Testis (tissue), 3 donors: ENCODE results near the gene EXOC7. TPM values are rescaled to one million over a fixed set of nuclear protein-coding genes. Genes with fewer than 3 reads are reported as not detected.
A peak's percentile ranks its signal among the peaks of the same experiment; 100 is the strongest.

ENCODE experiments used
- DNase-seq: peaks from one replicate; pipeline ENCODE4 v3.0.0-alpha.2; 2019
- H3K27ac ChIP-seq, 2 donors: fragments of 200-600 bp; sonication (generic); one replicate each; pipeline ENCODE4 v1.5.1; 2019
- H3K27me3 ChIP-seq: fragments of 200-600 bp; sonication (generic); one replicate; pipeline ENCODE4 v1.5.1; 2019
- H3K36me3 ChIP-seq: fragments of 200-600 bp; sonication (generic); one replicate; pipeline ENCODE4 v1.5.1; 2017; ENCODE audit warnings: low read depth; ENCODE audit errors: missing control alignments
- H3K4me1 ChIP-seq: fragments of 200-600 bp; sonication (generic); one replicate; pipeline ENCODE4 v1.5.1; 2019
- H3K4me3 ChIP-seq, 2 donors: fragments of 200-600 bp; sonication (generic); one replicate each; pipeline ENCODE4 v1.5.1; 2017 to 2019
- H3K9me3 ChIP-seq: fragments of 200-600 bp; sonication (generic); one replicate; pipeline ENCODE4 v1.5.1; 2017
- POLR2A ChIP-seq: fragments of 450-650 bp; IDR thresholded peaks from one replicate; pipeline ENCODE4 v1.6.1; 2017; ENCODE audit warnings: antibody characterized with exemption, mild to moderate bottlenecking, moderate library complexity
- WGBS, 2 donors: methylation state at CpG; one replicate each; pipeline ENCODE4 v1.1.5; 2018; 5-methylcytosine and 5-hydroxymethylcytosine counted together
- intact Hi-C: fragments of 100-400 bp; cut with DNase I; formaldehyde crosslinking; loops from one replicate; pipeline ENCODE4 v1.15.1; 2023; ENCODE audit warnings: low total_unique reads
- polyA plus RNA-seq: library from polyadenylated mRNA; stranded (reverse); fragments of 350-450 nt; fragmentation: Illumina TruSeq; extraction: RNeasy Lipid Tissue Mini Kit (QIAGEN cat#74804); gene quantifications from one replicate; pipeline ENCODE4 v1.2.3, GENCODE V29; 2014; ENCODE audit warnings: low read depth, low replicate concordance; ENCODE audit not compliant: insufficient read depth
- total RNA-seq, 2 donors: library from RNA; depleted of rRNA; stranded (reverse); fragments of >200 nt; gene quantifications; one replicate each; pipeline ENCODE4 v1.2.3, GENCODE V29; 2016
- TF ChIP-seq, protein P1 (sequence below), 3 experiments: fragments of 450-650 bp in 2 of 3; fragments of 200-600 bp in 1 of 3; sonication (generic) in 1 of 3; IDR thresholded peaks; one replicate each; pipeline ENCODE4 v1.5.1; 2016 to 2019; ENCODE audit warnings: antibody characterized with exemption in 3 of 3, mild to moderate bottlenecking in 2 of 3, moderate library complexity in 1 of 3

EXOC7 gene
- total and polyA plus RNA-seq, 3 donors from 2014 or later, result 99.1 to 138 (median 138) TPM

DNA sequence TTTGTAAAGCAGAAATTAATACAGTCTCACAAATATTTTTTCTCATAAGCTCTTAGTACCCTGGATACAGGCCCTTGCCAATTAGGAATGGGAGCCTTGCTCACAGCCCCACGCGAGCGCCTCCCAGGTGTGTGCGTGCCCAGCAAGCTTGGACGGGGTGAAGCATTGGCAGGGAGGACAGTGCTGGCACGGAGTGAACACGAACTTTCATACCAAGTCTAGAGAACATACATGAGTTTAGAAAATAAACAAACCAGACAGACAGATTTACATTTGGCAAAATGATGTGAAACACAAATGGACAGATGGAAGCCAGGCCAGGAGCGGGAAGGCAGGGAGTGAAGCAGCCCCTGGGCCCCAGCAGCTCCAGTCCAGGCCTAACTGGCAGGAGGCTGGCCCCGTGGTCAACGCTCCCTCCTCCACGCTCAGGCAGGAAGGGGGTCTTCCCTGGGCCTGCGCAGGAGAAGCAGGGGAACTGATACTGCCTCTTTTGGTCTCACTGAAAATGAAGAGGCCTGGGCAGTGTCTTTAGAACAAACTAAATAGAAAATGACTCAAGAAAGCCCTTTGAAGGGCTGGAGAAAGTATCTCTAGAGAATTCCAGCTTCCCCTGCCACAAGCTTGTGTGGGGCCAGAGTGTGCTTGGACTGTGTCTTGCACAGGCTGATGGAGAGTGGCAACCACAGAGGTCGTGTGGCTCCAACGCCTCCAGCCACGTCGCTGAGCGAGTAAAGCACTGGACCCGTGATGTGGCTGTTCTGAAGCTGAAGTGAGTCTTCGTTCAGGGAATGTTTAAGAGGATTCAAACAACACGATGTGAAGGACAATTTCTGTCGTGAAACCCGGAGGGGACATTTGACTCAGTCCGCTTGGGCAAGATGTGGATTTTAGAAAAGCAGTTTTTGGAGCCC is 47.4 kb upstream of the EXOC7 start:
- TF ChIP-seq POLR2A, result no peak
- TF ChIP-seq, protein P1, sequence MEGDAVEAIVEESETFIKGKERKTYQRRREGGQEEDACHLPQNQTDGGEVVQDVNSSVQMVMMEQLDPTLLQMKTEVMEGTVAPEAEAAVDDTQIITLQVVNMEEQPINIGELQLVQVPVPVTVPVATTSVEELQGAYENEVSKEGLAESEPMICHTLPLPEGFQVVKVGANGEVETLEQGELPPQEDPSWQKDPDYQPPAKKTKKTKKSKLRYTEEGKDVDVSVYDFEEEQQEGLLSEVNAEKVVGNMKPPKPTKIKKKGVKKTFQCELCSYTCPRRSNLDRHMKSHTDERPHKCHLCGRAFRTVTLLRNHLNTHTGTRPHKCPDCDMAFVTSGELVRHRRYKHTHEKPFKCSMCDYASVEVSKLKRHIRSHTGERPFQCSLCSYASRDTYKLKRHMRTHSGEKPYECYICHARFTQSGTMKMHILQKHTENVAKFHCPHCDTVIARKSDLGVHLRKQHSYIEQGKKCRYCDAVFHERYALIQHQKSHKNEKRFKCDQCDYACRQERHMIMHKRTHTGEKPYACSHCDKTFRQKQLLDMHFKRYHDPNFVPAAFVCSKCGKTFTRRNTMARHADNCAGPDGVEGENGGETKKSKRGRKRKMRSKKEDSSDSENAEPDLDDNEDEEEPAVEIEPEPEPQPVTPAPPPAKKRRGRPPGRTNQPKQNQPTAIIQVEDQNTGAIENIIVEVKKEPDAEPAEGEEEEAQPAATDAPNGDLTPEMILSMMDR (IDR thresholded peaks at IDR 0.05), result no peak
- Histone ChIP-seq H3K4me1 (peaks cover 4% of the 10 kb centered on the region), H3K36me3 (no peaks in the 10 kb centered on the region), H3K4me3 (no peak overlapping the region), H3K27ac (no peak overlapping the region), H3K9me3 (no peaks in the 10 kb centered on the region), H3K27me3 (no peaks in the 10 kb centered on the region)
- intact Hi-C loops, result no loop called here
- no peak for DNase-seq
- 88 to 94% methylated on average over 23 of the region's 23 CpGs for WGBS, 2 donors

DNA sequence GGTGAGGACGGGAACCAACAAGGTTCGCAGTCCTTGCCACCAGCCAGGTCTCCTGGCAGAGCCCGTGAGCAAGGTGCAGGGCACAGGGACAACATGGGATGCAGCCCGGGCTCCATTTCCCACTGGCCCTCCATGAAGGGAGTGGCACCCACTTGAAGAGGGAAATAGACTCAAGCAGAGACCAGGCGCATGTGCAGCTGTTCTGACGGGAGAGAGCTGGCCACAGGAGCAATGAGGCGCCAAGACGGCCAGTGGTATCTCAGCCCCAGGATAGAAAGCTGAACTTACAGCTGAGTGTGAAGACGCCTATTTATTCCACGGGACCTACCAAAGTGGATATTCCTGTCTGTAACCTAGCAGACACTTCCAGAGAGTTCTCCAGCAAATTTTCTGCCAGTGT is 45.6 kb upstream of the EXOC7 start:
- peaks cover 9% of the 10 kb centered on the region for H3K4me1 ChIP-seq
- H3K36me3 ChIP-seq, result no peaks in the 10 kb centered on the region
- no peaks in the 10 kb centered on the region for H3K27me3 ChIP-seq
- intact Hi-C loops, result no loop called here
- H3K9me3 ChIP-seq, result no peaks in the 10 kb centered on the region
- no peak overlapping the region for H3K4me3 ChIP-seq
- WGBS, 2 donors, result 89 to 95% methylated on average over 10 of the region's 10 CpGs
- no peak for DNase-seq
- no peak overlapping the region for H3K27ac ChIP-seq
- TF ChIP-seq, protein P1 (IDR thresholded peaks at IDR 0.05), result no peak
- TF ChIP-seq POLR2A, result no peak

DNA sequence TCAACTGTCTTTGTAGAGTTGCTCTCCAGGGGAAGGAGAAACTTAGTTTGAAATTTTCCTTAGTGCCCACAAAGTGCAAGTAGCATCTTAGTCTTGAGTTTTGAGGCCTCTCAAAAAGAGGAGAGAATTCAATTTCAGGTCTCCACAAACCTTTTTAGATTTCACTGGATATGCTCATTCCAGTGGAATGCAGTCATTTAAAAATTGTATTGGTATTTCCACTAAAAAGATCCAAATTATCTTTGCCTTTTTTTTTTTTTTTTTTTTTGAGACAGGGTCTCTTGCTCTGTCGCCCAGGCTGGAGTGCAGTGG is 44.4 kb upstream of the EXOC7 start:
- Histone ChIP-seq H3K27ac (no peak overlapping the region), H3K4me3 (no peak overlapping the region), H3K9me3 (no peaks in the 10 kb centered on the region), H3K4me1 (peaks cover 5% of the 10 kb centered on the region), H3K27me3 (no peaks in the 10 kb centered on the region), H3K36me3 (no peaks in the 10 kb centered on the region)
- TF ChIP-seq, protein P1 (IDR thresholded peaks at IDR 0.05), result no peak
- TF ChIP-seq POLR2A, result no peak
- no peak for DNase-seq
- WGBS, 2 donors, result 82 to 86% methylated on average over 1 of the region's 1 CpG
- intact Hi-C loops, result no loop called here

DNA sequence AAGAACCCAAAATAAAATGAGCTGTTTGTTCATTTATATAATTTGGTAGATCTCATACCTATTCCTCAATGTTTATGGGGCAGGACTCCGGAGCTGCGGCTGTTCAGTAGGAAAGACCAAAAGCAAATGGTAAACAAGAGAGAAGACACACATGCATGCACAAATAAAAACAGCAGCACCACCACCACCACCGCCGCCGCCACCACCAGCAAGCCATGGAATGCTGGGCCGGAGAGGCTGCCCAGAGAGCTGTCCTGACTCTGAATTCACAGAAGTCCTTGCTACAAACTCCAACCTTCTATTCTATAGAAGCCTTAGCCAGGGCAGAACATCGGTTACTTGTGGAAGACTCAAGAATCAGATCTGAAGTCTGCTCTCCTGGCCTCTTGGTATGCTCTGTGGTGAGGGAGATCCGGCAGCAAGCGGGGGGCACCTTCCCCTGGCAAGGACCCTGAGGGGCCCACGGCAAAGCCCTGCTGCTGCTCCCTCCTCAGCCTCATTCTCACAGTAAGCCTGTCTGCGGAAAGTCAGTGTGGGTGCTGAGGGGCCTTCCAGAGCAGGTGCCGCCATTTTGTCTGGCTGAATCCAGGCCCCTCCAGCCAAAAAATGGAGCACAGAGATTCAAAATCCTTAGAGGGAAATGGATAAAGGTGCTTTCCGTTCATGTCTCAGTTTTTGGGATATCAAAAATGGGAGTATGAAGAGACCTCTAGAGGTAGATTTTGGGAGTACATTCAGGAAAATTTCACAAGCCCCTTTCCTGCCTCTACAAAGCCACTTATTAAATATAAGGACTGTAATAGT is 43.8 kb upstream of the EXOC7 start:
- DNase-seq, result no peak
- H3K4me3 ChIP-seq, result no peak overlapping the region
- no peaks in the 10 kb centered on the region for H3K9me3 ChIP-seq
- H3K27me3 ChIP-seq, result no peaks in the 10 kb centered on the region
- no peak overlapping the region for H3K27ac ChIP-seq
- 83 to 89% methylated on average over 10 to 13 of the region's 13 CpGs for WGBS, 2 donors
- TF ChIP-seq, protein P1 (IDR thresholded peaks at IDR 0.05), result peak; percentile 24 to 45 (median 39)
- TF ChIP-seq POLR2A, result no peak
- intact Hi-C loops, result no loop called here
- no peaks in the 10 kb centered on the region for H3K36me3 ChIP-seq
- peaks cover 6% of the 10 kb centered on the region for H3K4me1 ChIP-seq
